ENCODE data around the gene ARHGAP12. TPM values are rescaled to one million over a fixed set of nuclear protein-coding genes. Genes with fewer than 3 reads are reported as not detected.

The ARHGAP12 gene
- polyA plus RNA-seq, 1 of the 3 experiments (the other 2 are of a cell fraction), result 8.6 TPM

DNA sequence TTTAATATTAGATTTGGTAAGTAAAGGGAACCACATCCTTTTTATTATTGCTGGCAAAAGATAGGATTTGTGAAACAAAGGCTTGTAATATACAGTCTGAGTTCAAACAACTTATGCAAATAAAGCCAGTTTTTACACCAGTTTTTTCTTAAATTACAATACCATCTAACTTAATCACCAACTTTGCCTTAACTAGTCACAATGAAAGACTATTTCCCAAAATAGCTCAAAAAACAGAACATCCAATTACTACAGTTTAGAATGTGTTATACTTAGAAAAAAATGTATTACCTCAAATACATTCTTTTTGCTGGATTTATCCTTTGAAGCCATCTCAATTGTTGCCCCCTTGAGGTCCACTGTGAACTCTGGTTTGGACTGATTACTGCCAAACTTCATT lies 108.5 kb downstream of the ARHGAP12 start:
- H3K27ac ChIP-seq (ENCODE audit: low read depth in 2 of 2, low read length in 1 of 2), result no peak overlapping the region
- no peaks in the 10 kb centered on the region for H3K9me2 ChIP-seq
- no peak overlapping the region for H2AFZ ChIP-seq (ENCODE audit: low read depth)
- H3K9me3 ChIP-seq, result no peaks in the 10 kb centered on the region
- H3K4me3 ChIP-seq (ENCODE audit: low read depth in 2 of 2, low read length in 1 of 2), result no peak overlapping the region
- ChIA-PET CTCF (no interaction called here), POLR2A (no interaction called here)
- no peak overlapping the region for H3K4me2 ChIP-seq
- TF ChIP-seq MXI1 (IDR thresholded peaks at IDR 0.05; ENCODE audit: low read depth, low read length) (no peak), ELF1 (IDR thresholded peaks at IDR 0.05) (no peak), EP300 (IDR thresholded peaks at IDR 0.05; ENCODE audit: borderline replicate concordance in 1 of 2, low read depth in 1 of 2, low read length in 1 of 2) (no peak), TCF12 (IDR thresholded peaks at IDR 0.05) (no peak), POLR2AphosphoS5 (IDR thresholded peaks at IDR 0.05; ENCODE audit: low read depth, low read length) (no peak), FOXM1 (IDR thresholded peaks at IDR 0.05; ENCODE audit: low read depth) (no peak)
- TF ChIP-seq, protein P1, sequence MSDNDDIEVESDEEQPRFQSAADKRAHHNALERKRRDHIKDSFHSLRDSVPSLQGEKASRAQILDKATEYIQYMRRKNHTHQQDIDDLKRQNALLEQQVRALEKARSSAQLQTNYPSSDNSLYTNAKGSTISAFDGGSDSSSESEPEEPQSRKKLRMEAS (IDR thresholded peaks at IDR 0.05; ENCODE audit: low read depth), result no peak
- TF ChIP-seq, protein P2, sequence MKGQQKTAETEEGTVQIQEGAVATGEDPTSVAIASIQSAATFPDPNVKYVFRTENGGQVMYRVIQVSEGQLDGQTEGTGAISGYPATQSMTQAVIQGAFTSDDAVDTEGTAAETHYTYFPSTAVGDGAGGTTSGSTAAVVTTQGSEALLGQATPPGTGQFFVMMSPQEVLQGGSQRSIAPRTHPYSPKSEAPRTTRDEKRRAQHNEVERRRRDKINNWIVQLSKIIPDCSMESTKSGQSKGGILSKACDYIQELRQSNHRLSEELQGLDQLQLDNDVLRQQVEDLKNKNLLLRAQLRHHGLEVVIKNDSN (IDR thresholded peaks at IDR 0.05; ENCODE audit: borderline replicate concordance, low read depth), result no peak
- TF ChIP-seq, protein P3, sequence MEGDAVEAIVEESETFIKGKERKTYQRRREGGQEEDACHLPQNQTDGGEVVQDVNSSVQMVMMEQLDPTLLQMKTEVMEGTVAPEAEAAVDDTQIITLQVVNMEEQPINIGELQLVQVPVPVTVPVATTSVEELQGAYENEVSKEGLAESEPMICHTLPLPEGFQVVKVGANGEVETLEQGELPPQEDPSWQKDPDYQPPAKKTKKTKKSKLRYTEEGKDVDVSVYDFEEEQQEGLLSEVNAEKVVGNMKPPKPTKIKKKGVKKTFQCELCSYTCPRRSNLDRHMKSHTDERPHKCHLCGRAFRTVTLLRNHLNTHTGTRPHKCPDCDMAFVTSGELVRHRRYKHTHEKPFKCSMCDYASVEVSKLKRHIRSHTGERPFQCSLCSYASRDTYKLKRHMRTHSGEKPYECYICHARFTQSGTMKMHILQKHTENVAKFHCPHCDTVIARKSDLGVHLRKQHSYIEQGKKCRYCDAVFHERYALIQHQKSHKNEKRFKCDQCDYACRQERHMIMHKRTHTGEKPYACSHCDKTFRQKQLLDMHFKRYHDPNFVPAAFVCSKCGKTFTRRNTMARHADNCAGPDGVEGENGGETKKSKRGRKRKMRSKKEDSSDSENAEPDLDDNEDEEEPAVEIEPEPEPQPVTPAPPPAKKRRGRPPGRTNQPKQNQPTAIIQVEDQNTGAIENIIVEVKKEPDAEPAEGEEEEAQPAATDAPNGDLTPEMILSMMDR (IDR thresholded peaks at IDR 0.05), result no peak
- TF ChIP-seq, protein P4, sequence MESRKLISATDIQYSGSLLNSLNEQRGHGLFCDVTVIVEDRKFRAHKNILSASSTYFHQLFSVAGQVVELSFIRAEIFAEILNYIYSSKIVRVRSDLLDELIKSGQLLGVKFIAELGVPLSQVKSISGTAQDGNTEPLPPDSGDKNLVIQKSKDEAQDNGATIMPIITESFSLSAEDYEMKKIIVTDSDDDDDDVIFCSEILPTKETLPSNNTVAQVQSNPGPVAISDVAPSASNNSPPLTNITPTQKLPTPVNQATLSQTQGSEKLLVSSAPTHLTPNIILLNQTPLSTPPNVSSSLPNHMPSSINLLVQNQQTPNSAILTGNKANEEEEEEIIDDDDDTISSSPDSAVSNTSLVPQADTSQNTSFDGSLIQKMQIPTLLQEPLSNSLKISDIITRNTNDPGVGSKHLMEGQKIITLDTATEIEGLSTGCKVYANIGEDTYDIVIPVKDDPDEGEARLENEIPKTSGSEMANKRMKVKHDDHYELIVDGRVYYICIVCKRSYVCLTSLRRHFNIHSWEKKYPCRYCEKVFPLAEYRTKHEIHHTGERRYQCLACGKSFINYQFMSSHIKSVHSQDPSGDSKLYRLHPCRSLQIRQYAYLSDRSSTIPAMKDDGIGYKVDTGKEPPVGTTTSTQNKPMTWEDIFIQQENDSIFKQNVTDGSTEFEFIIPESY (IDR thresholded peaks at IDR 0.05; ENCODE audit: borderline replicate concordance, low read depth), result no peak
- H3K36me3 ChIP-seq (replicated peaks in 1 of 2; ENCODE audit: control insufficient read depth in 1 of 2, insufficient read depth in 2 of 2, low read length in 1 of 2), result peaks cover 23 to 64% of the 10 kb centered on the region in 2 experiments
- no peak overlapping the region for H3K9ac ChIP-seq
- peaks cover 3 to 12% of the 10 kb centered on the region in 2 experiments; a peak in 3 of 4 replicates for H3K4me1 ChIP-seq (ENCODE audit: control insufficient read depth in 1 of 2, insufficient read depth in 2 of 2, low read depth in 1 of 2, low read length in 1 of 2)
- DNase-seq, result no peak
- no peaks in the 10 kb centered on the region for H4K20me1 ChIP-seq (ENCODE audit: insufficient read depth)
- H3F3A ChIP-seq (replicated peaks; ENCODE audit: insufficient read depth), result peaks cover 23% of the 10 kb centered on the region
- H3K79me2 ChIP-seq (ENCODE audit: insufficient read depth), result no peaks in the 10 kb centered on the region
- H3K27me3 ChIP-seq (ENCODE audit: insufficient read depth), result no peaks in the 10 kb centered on the region

DNA sequence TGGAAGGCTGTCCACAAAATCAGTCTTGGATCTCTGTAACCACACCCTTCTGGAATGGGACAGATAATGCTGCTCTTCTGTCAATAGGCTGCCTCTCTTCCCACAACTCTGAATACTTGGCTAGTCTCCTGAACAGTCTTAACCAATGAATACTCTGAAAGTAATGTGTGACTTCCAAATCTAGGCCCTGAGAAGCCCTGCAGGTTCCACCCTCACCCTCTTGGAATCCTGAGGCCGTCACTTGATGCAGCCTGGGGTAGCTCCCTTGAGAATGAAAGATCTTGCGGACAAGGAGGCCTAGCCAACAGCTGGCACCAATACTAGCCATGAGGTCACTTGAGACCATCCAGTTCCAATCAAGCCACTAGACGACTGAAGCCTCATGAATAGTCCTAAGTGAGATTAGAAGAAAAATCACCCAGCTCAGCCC lies 109.2 kb downstream of the ARHGAP12 start:
- ChIA-PET POLR2A (no interaction called here), CTCF (no interaction called here)
- no peak overlapping the region for H3K27ac ChIP-seq (ENCODE audit: low read depth in 2 of 2, low read length in 1 of 2)
- peaks cover 18 to 59% of the 10 kb centered on the region in 2 experiments for H3K36me3 ChIP-seq (replicated peaks in 1 of 2; ENCODE audit: control insufficient read depth in 1 of 2, insufficient read depth in 2 of 2, low read length in 1 of 2)
- peaks cover 23% of the 10 kb centered on the region for H3F3A ChIP-seq (replicated peaks; ENCODE audit: insufficient read depth)
- no peak overlapping the region for H3K4me3 ChIP-seq (ENCODE audit: low read depth in 2 of 2, low read length in 1 of 2)
- no peak overlapping the region for H2AFZ ChIP-seq (ENCODE audit: low read depth)
- TF ChIP-seq YY1 (IDR thresholded peaks at IDR 0.05; ENCODE audit: low read depth) (no peak), RAD21 (IDR thresholded peaks at IDR 0.05; ENCODE audit: low read length) (no peak), RCOR1 (IDR thresholded peaks at IDR 0.05; ENCODE audit: low read length) (no peak), EZH2phosphoT487 (IDR thresholded peaks at IDR 0.05; ENCODE audit: borderline replicate concordance, low read depth) (no peak), POLR2AphosphoS5 (IDR thresholded peaks at IDR 0.05; ENCODE audit: low read depth, low read length) (no peak), ELF1 (IDR thresholded peaks at IDR 0.05) (no peak), TCF12 (IDR thresholded peaks at IDR 0.05) (no peak)
- TF ChIP-seq, protein P5, sequence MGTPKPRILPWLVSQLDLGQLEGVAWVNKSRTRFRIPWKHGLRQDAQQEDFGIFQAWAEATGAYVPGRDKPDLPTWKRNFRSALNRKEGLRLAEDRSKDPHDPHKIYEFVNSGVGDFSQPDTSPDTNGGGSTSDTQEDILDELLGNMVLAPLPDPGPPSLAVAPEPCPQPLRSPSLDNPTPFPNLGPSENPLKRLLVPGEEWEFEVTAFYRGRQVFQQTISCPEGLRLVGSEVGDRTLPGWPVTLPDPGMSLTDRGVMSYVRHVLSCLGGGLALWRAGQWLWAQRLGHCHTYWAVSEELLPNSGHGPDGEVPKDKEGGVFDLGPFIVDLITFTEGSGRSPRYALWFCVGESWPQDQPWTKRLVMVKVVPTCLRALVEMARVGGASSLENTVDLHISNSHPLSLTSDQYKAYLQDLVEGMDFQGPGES (IDR thresholded peaks at IDR 0.05; ENCODE audit: low read depth, low read length), result no peak
- TF ChIP-seq, protein P4 (IDR thresholded peaks at IDR 0.05; ENCODE audit: borderline replicate concordance, low read depth), result no peak
- no peaks in the 10 kb centered on the region for H3K27me3 ChIP-seq (ENCODE audit: insufficient read depth)
- H4K20me1 ChIP-seq (ENCODE audit: insufficient read depth), result no peaks in the 10 kb centered on the region
- no peak overlapping the region for H3K9ac ChIP-seq
- no peaks in the 10 kb centered on the region for H3K79me2 ChIP-seq (ENCODE audit: insufficient read depth)
- H3K4me2 ChIP-seq, result no peak overlapping the region
- H3K9me2 ChIP-seq, result no peaks in the 10 kb centered on the region
- no peaks in the 10 kb centered on the region for H3K9me3 ChIP-seq
- no peak for DNase-seq
- H3K4me1 ChIP-seq (ENCODE audit: control insufficient read depth in 1 of 2, insufficient read depth in 2 of 2, low read depth in 1 of 2, low read length in 1 of 2), result peaks cover 3 to 12% of the 10 kb centered on the region in 2 experiments; a peak in 3 of 4 replicates
- WGBS (ENCODE audit: low lambda C conversion rate), result 93% methylated on average over 3 of the region's 3 CpGs
